IMR-90 (cell line): ENCODE results near the gene SLC27A2. TPM values are rescaled to one million over a fixed set of nuclear protein-coding genes. Genes with fewer than 3 reads are reported as not detected.

Experiments
- ATAC-seq: fragments of 200-7000 bp; cut with Tn5 transposase; 2 replicates; pipeline ENCODE4 v1.9.1; 2020; ENCODE audit warnings: low read depth, mild to moderate bottlenecking, moderate library complexity
- BruUV-seq: library from RNA; stranded (reverse); fragments of 400-500 nt; replicated peaks from 2 replicates; lab custom pipeline; 2021; lab: Mats Ljungman, UMichigan
- CTCF ChIA-PET: fragments of 300-600 bp; formaldehyde crosslinking; extraction: SDS; loops from one replicate; lab custom pipeline; 2021; ENCODE audit warnings: antibody characterized with exemption; lab: Yijun Ruan, JAX
- POLR2A ChIA-PET: fragments of 300-600 bp; sonication (Branson Sonifier 250); formaldehyde crosslinking; loops from one replicate; lab custom pipeline; 2022; ENCODE audit warnings: antibody characterized with exemption; ENCODE audit not compliant: unreplicated experiment; lab: Charles Lee
- DNase-seq: peaks from one replicate; pipeline ENCODE4 v3.0.0; 2013
- H2AFZ ChIP-seq: replicated peaks from 2 replicates; pipeline ENCODE3; 2013; ENCODE audit warnings: low read length, mild to moderate bottlenecking; ENCODE audit not compliant: poor library complexity
- H2AK5ac ChIP-seq: 2 replicates; pipeline ENCODE4 v1.6.1; 2013; ENCODE audit warnings: low read depth, low read length, inconsistent platforms
- H2AK9ac ChIP-seq: replicated peaks from 2 replicates; pipeline ENCODE3; 2013; ENCODE audit warnings: mild to moderate bottlenecking, low read depth, low read length, moderate library complexity; ENCODE audit not compliant: poor library complexity
- H2BK120ac ChIP-seq: 2 replicates; pipeline ENCODE4 v1.6.1; 2013; ENCODE audit warnings: low read depth, low read length, inconsistent platforms
- H2BK15ac ChIP-seq: 3 replicates; pipeline ENCODE4 v1.6.1; 2013; ENCODE audit warnings: low read depth, low read length, inconsistent platforms
- H2BK20ac ChIP-seq: 2 replicates; pipeline ENCODE4 v1.6.1; 2013; ENCODE audit warnings: low read depth, mild to moderate bottlenecking, inconsistent platforms, low read length, moderate library complexity
- H2BK5ac ChIP-seq: 2 replicates; pipeline ENCODE4 v1.6.1; 2013; ENCODE audit warnings: mild to moderate bottlenecking, low read depth, low read length, inconsistent platforms; ENCODE audit not compliant: poor library complexity, severe bottlenecking
- H3K14ac ChIP-seq: replicated peaks from 2 replicates; pipeline ENCODE4 v1.6.1; 2013; ENCODE audit warnings: low read depth, low read length, inconsistent platforms
- H3K18ac ChIP-seq: 2 replicates; pipeline ENCODE4 v1.6.1; 2013; ENCODE audit warnings: low read depth, low read length, control low read depth
- H3K23ac ChIP-seq: 2 replicates; pipeline ENCODE4 v1.6.1; 2013; ENCODE audit warnings: low read depth, low read length, inconsistent platforms
- H3K27ac ChIP-seq: 2 replicates; pipeline ENCODE4 v1.5.1; 2013; ENCODE audit warnings: mild to moderate bottlenecking, control low read depth, low read length; ENCODE audit not compliant: insufficient read depth
- H3K27me3 ChIP-seq: 2 replicates; pipeline ENCODE4 v1.6.1; 2013; ENCODE audit warnings: low read length; ENCODE audit not compliant: control insufficient read depth, insufficient read depth
- H3K36me3 ChIP-seq: 2 replicates; pipeline ENCODE4 v1.6.1; 2013; ENCODE audit warnings: low read length, mixed read lengths; ENCODE audit not compliant: control insufficient read depth, insufficient read depth
- H3K4ac ChIP-seq: 2 replicates; pipeline ENCODE4 v1.6.1; 2013; ENCODE audit warnings: low read depth, low read length, inconsistent platforms
- H3K4me1 ChIP-seq: 2 replicates; pipeline ENCODE4 v1.6.1; 2013; ENCODE audit warnings: low read length, mixed read lengths; ENCODE audit not compliant: control insufficient read depth, insufficient read depth
- H3K4me2 ChIP-seq: 2 replicates; pipeline ENCODE4 v1.6.1; 2013; ENCODE audit warnings: low read depth, mild to moderate bottlenecking, control low read depth, low read length, moderate library complexity
- H3K4me3 ChIP-seq: 2 replicates; pipeline ENCODE4 v1.5.1; 2013; ENCODE audit warnings: low read depth, mild to moderate bottlenecking, control low read depth, low read length, moderate library complexity; ENCODE audit not compliant: insufficient read depth
- H3K56ac ChIP-seq: 2 replicates; pipeline ENCODE4 v1.6.1; 2013; ENCODE audit warnings: low read length, inconsistent platforms; ENCODE audit not compliant: insufficient read depth; ENCODE audit errors: extremely low read depth
- H3K79me1 ChIP-seq, 2 experiments: 2 replicates each; pipeline ENCODE4 v1.6.1; 2013; ENCODE audit warnings: low read length in 2 of 2, inconsistent platforms in 1 of 2, low read depth in 1 of 2
- H3K9ac ChIP-seq: 2 replicates; pipeline ENCODE4 v1.6.1; 2013; ENCODE audit warnings: low read depth, low read length, control low read depth
- H3K9me1 ChIP-seq: 2 replicates; pipeline ENCODE4 v1.6.1; 2013; ENCODE audit warnings: low read length, inconsistent platforms; ENCODE audit not compliant: insufficient read depth
- H3K9me3 ChIP-seq: 2 replicates; pipeline ENCODE4 v1.6.1; 2013; ENCODE audit warnings: low read length; ENCODE audit not compliant: control insufficient read depth, insufficient read depth
- H4K20me1 ChIP-seq: 2 replicates; pipeline ENCODE4 v1.6.1; 2013; ENCODE audit warnings: low read length, inconsistent platforms; ENCODE audit not compliant: insufficient read depth
- H4K5ac ChIP-seq: 2 replicates; pipeline ENCODE4 v1.6.1; 2013; ENCODE audit warnings: mild to moderate bottlenecking, low read depth, low read length, control low read depth
- H4K8ac ChIP-seq, 2 experiments: 2 replicates each; pipeline ENCODE4 v1.6.1; 2013; ENCODE audit warnings: low read depth in 2 of 2, low read length in 2 of 2, control low read depth in 1 of 2, inconsistent platforms in 1 of 2
- H4K91ac ChIP-seq: 2 replicates; pipeline ENCODE4 v1.6.1; 2013; ENCODE audit warnings: low read depth, low read length, inconsistent platforms; ENCODE audit not compliant: insufficient read depth
- BHLHE40 ChIP-seq: fragments of 150-350 bp; IDR thresholded peaks from 2 replicates; pipeline ENCODE4 v1.6.1; 2016; ENCODE audit warnings: mild to moderate bottlenecking, low read depth, low read length
- CEBPB ChIP-seq: IDR thresholded peaks from 2 replicates; pipeline ENCODE4 v1.6.1; 2012; ENCODE audit warnings: low read depth, low read length, improper control_type of control experiment
- CHD1 ChIP-seq: IDR thresholded peaks from 2 replicates; pipeline ENCODE4 v1.6.1; 2012; ENCODE audit warnings: low read depth, low read length, improper control_type of control experiment
- FOS ChIP-seq: fragments of 150-350 bp; IDR thresholded peaks from 2 replicates; pipeline ENCODE4 v1.6.1; 2016; ENCODE audit warnings: low read depth, low read length
- MAFK ChIP-seq: IDR thresholded peaks from 2 replicates; pipeline ENCODE4 v1.6.1; 2012; ENCODE audit warnings: low read depth, low read length, improper control_type of control experiment
- MAZ ChIP-seq: IDR thresholded peaks from 2 replicates; pipeline ENCODE4 v1.6.1; 2012; ENCODE audit warnings: low read depth, mild to moderate bottlenecking, low read length, improper control_type of control experiment, moderate library complexity, borderline replicate concordance
- MXI1 ChIP-seq: IDR thresholded peaks from 2 replicates; pipeline ENCODE4 v1.6.1; 2012; ENCODE audit warnings: low read depth, mild to moderate bottlenecking, low read length, moderate library complexity, borderline replicate concordance
- NFE2L2 ChIP-seq: fragments of 150-350 bp; IDR thresholded peaks from 2 replicates; pipeline ENCODE4 v1.6.1; 2016; ENCODE audit warnings: low read depth, mild to moderate bottlenecking, low read length
- POLR2A ChIP-seq: IDR thresholded peaks from 2 replicates; pipeline ENCODE4 v1.6.1; 2012; ENCODE audit warnings: mild to moderate bottlenecking, low read depth, low read length
- RAD21 ChIP-seq: IDR thresholded peaks from 2 replicates; pipeline ENCODE4 v1.6.1; 2012; ENCODE audit warnings: low read length, improper control_type of control experiment
- RCOR1 ChIP-seq: IDR thresholded peaks from 2 replicates; pipeline ENCODE4 v1.6.1; 2012; ENCODE audit warnings: mild to moderate bottlenecking, low read length, improper control_type of control experiment; ENCODE audit not compliant: insufficient replicate concordance
- RFX5 ChIP-seq: IDR thresholded peaks from 2 replicates; pipeline ENCODE4 v1.8.0; 2012; ENCODE audit warnings: low read depth, mild to moderate bottlenecking, low read length, moderate library complexity
- SMC3 ChIP-seq: fragments of 150-350 bp; IDR thresholded peaks from 2 replicates; pipeline ENCODE4 v1.6.1; 2016; ENCODE audit warnings: low read depth, mild to moderate bottlenecking, antibody characterized with exemption, low read length, moderate library complexity
- WGBS, 2 experiments: methylation state at CpG; one replicate each; pipeline versions ENCODE4 v1.1.5 to v1.1.7; 2013; ENCODE audit warnings: missing lambda C conversion rate in 2 of 2; ENCODE audit not compliant: insufficient read length in 1 of 2; ENCODE audit errors: extremely low coverage in 2 of 2; 5-methylcytosine and 5-hydroxymethylcytosine counted together
- dilution Hi-C: fragments of 300-500 bp; cut with HindIII; formaldehyde crosslinking; loops from one replicate; pipeline ENCODE4 v1.14.3; 2018; ENCODE audit warnings: low sequenced_read_pairs; ENCODE audit not compliant: unreplicated experiment
- in situ Hi-C: fragments of 300-500 bp; cut with MboI; formaldehyde crosslinking; loops from 3 replicates; pipeline ENCODE4 v1.14.3; 2019; ENCODE audit warnings: low sequenced_read_pairs, inconsistent platforms, mixed read lengths
- intact Hi-C: fragments of 100-400 bp; cut with micrococcal nuclease; formaldehyde crosslinking; loops from 2 replicates; pipeline ENCODE4 v1.10.0; 2022
- polyA plus RNA-seq, 3 experiments: library from polyadenylated mRNA; depleted of rRNA; stranded (reverse); fragments of >200 nt; gene quantifications; 2 replicates each; pipeline ENCODE4 v1.2.3, GENCODE V29; 2012; ENCODE audit warnings: low replicate concordance in 1 of 3
- total RNA-seq: library from RNA; depleted of rRNA; stranded (reverse); fragments of >200 nt; gene quantifications from 2 replicates; pipeline ENCODE4 v1.2.3, GENCODE V29; 2012
- TF ChIP-seq, protein P1 (sequence below): fragments of 150-350 bp; IDR thresholded peaks from 2 replicates; pipeline ENCODE4 v1.6.1; 2017; ENCODE audit warnings: mild to moderate bottlenecking, antibody characterized with exemption, low read length, low read depth
- TF ChIP-seq, protein P2 (sequence below): conservative IDR thresholded peaks from 2 replicates; pipeline ENCODE4 v1.5.1; 2012; ENCODE audit warnings: mild to moderate bottlenecking, low read depth, low read length, improper control_type of control experiment
- TF ChIP-seq, protein P3 (sequence below): fragments of 150-350 bp; IDR thresholded peaks from 2 replicates; pipeline ENCODE4 v1.6.1; 2016; ENCODE audit warnings: low read depth, mild to moderate bottlenecking, low read length, moderate library complexity, borderline replicate concordance

The SLC27A2 gene
- total and polyA plus RNA-seq, 2 of the 4 experiments (the other 2 are of a cell fraction): under 0.01 TPM; not detected in 1

DNA sequence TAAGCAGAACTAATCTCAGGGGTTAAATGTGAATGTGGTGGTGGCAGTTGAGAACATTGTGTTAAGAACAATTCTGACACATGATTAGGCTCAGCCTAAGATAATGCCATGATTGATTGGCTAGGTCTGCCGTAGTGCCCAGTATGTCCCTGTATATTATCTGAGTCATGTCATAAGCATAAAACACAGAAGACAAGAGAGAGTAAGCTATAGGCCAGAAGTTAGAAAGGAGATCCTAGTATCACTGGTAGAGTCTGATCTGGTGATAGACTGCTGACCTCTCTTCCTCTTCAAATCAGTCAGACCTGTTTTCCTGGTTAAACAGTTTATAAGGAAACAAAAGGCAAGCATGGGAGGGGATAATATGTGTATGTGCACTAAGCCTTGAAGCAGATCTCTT, 32.9 kb upstream of the SLC27A2 start:
- BruUV-seq: no TSS peak
- Histone ChIP-seq H2BK5ac (no peak overlapping the region), H2BK15ac (no peak overlapping the region), H3K9me1 (peaks cover 5% of the 10 kb centered on the region; the same call in 1 of the 2 replicates), H3K4me3 (no peak overlapping the region), H4K5ac (no peak overlapping the region), H3K36me3 (no peaks in the 10 kb centered on the region), H3K27me3 (no peaks in the 10 kb centered on the region), H3K56ac (no peak overlapping the region), H4K20me1 (no peaks in the 10 kb centered on the region), H3K4me2 (no peak overlapping the region), H3K79me1 (no peaks in the 10 kb centered on the region), H3K14ac (0 out of 2 replicates have a peak overlapping the region, but pooled peaks have one; percentile 8), H2AK5ac (no peak overlapping the region), H3K27ac (no peak overlapping the region), H3K23ac (no peak overlapping the region; the same call in 1 of the 2 replicates), H2AK9ac (no peak overlapping the region), H4K91ac (no peak overlapping the region), H3K9ac (no peak overlapping the region), H3K4ac (no peak overlapping the region), H3K4me1 (no peaks in the 10 kb centered on the region; the same call in 1 of the 2 replicates), H2BK120ac (no peak overlapping the region), H3K18ac (peak overlapping the region; percentile 30; the same call in 1 of the 2 replicates), H3K9me3 (no peaks in the 10 kb centered on the region), H4K8ac (peak overlapping the region in 1 of 2 experiments; percentile 4; a peak in 1 of 4 replicates), H2AFZ (no peak overlapping the region), H2BK20ac (no peak overlapping the region)
- dilution Hi-C loops (no loop called here), intact Hi-C loops (loop anchor here (5.0 to 10.0 kb wide), 3 partner anchors 274 to 1504 kb away; partner anchors contain the start of gene FBN1), in situ Hi-C loops (loop anchor here (5.0 to 25.0 kb wide), 5 partner anchors 158 to 1784 kb away; partner anchors contain the start of gene FGF7)
- CTCF ChIA-PET: interaction anchor here (1.1 kb wide), 1 partner anchor 167 kb away, joined by 4 read pairs; no protein-coding TSS in a partner anchor
- TF ChIP-seq MXI1: no peak
- no peak for TF ChIP-seq RCOR1
- TF ChIP-seq RFX5: no peak
- no peak for TF ChIP-seq CEBPB
- TF ChIP-seq CHD1: no peak
- TF ChIP-seq MAFK: no peak
- TF ChIP-seq SMC3: no peak
- no peak for TF ChIP-seq FOS
- TF ChIP-seq, protein P1, sequence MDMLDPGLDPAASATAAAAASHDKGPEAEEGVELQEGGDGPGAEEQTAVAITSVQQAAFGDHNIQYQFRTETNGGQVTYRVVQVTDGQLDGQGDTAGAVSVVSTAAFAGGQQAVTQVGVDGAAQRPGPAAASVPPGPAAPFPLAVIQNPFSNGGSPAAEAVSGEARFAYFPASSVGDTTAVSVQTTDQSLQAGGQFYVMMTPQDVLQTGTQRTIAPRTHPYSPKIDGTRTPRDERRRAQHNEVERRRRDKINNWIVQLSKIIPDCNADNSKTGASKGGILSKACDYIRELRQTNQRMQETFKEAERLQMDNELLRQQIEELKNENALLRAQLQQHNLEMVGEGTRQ: no peak
- TF ChIP-seq, protein P2, sequence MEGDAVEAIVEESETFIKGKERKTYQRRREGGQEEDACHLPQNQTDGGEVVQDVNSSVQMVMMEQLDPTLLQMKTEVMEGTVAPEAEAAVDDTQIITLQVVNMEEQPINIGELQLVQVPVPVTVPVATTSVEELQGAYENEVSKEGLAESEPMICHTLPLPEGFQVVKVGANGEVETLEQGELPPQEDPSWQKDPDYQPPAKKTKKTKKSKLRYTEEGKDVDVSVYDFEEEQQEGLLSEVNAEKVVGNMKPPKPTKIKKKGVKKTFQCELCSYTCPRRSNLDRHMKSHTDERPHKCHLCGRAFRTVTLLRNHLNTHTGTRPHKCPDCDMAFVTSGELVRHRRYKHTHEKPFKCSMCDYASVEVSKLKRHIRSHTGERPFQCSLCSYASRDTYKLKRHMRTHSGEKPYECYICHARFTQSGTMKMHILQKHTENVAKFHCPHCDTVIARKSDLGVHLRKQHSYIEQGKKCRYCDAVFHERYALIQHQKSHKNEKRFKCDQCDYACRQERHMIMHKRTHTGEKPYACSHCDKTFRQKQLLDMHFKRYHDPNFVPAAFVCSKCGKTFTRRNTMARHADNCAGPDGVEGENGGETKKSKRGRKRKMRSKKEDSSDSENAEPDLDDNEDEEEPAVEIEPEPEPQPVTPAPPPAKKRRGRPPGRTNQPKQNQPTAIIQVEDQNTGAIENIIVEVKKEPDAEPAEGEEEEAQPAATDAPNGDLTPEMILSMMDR: no peak
- TF ChIP-seq POLR2A: no peak
- no peak for TF ChIP-seq BHLHE40
- TF ChIP-seq RAD21: no peak
- no peak for TF ChIP-seq MAZ
- TF ChIP-seq NFE2L2: no peak
- TF ChIP-seq, protein P3, sequence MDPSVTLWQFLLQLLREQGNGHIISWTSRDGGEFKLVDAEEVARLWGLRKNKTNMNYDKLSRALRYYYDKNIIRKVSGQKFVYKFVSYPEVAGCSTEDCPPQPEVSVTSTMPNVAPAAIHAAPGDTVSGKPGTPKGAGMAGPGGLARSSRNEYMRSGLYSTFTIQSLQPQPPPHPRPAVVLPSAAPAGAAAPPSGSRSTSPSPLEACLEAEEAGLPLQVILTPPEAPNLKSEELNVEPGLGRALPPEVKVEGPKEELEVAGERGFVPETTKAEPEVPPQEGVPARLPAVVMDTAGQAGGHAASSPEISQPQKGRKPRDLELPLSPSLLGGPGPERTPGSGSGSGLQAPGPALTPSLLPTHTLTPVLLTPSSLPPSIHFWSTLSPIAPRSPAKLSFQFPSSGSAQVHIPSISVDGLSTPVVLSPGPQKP: no peak
- POLR2A ChIA-PET: no interaction called here
- no CpG with 5 or more reads among the region's 1 CpG for WGBS, 2 experiments
- DNase-seq (no peak), ATAC-seq (no peak)
